T-helper 1 cell treated with Interleukin-12 subunit alpha and Interleukin-12 subunit beta and Interleukin-4 antibody, amounts not matched to agents 30 μg/mL and 1 μg/mL, for 36 hours (primary cell): Measurements from ENCODE around the gene POR.

Source experiments
- H3K27ac Mint-ChIP-seq: one replicate; pipeline ENCODE4 v1.8.0; 2021; ENCODE audit warnings: mild to moderate bottlenecking, mixed read lengths
- H3K27me3 Mint-ChIP-seq: one replicate; pipeline ENCODE4 v1.8.0; 2021; ENCODE audit warnings: low read depth, mixed read lengths
- H3K36me3 Mint-ChIP-seq: one replicate; pipeline ENCODE4 v1.8.0; 2021; ENCODE audit warnings: low read depth, mixed read lengths
- H3K4me1 Mint-ChIP-seq: one replicate; pipeline ENCODE4 v1.8.0; 2021; ENCODE audit warnings: low read depth, mixed read lengths
- H3K4me3 Mint-ChIP-seq: one replicate; pipeline ENCODE4 v1.8.0; 2021; ENCODE audit warnings: mild to moderate bottlenecking, moderate library complexity, mixed read lengths
- H3K9me3 Mint-ChIP-seq: one replicate; pipeline ENCODE4 v1.8.0; 2021; ENCODE audit warnings: mixed read lengths

The POR gene

GRCh38 chr7:75980430-75981202 lies 65.7 kb downstream of the POR start:
- Mint-ChIP-seq H3K27ac (no peak overlapping the region), H3K4me1 (no peaks in the 10 kb centered on the region), H3K36me3 (peaks cover 2% of the 10 kb centered on the region), H3K4me3 (no peak overlapping the region), H3K9me3 (no peaks in the 10 kb centered on the region), H3K27me3 (no peaks in the 10 kb centered on the region)

- peaks cover 2% of the 10 kb centered on the region for H3K36me3 Mint-ChIP-seq
- no peaks in the 10 kb centered on the region for H3K4me1 Mint-ChIP-seq
- no peaks in the 10 kb centered on the region for H3K9me3 Mint-ChIP-seq
- H3K27me3 Mint-ChIP-seq: no peaks in the 10 kb centered on the region
- no peak overlapping the region for H3K27ac Mint-ChIP-seq
- H3K4me3 Mint-ChIP-seq: no peak overlapping the region
Measured at GRCh38 chr7:75981203-75981452, 66.2 kb downstream of the POR start.

GRCh38 chr7:75981453-75982305 lies 66.7 kb downstream of the POR start:
- Mint-ChIP-seq H3K27me3 (no peaks in the 10 kb centered on the region), H3K4me1 (no peaks in the 10 kb centered on the region), H3K9me3 (no peaks in the 10 kb centered on the region), H3K36me3 (peaks cover 2% of the 10 kb centered on the region), H3K4me3 (no peak overlapping the region), H3K27ac (no peak overlapping the region)

- Mint-ChIP-seq H3K36me3 (peaks cover 2% of the 10 kb centered on the region), H3K4me3 (no peak overlapping the region), H3K9me3 (no peaks in the 10 kb centered on the region), H3K4me1 (no peaks in the 10 kb centered on the region), H3K27ac (no peak overlapping the region), H3K27me3 (no peaks in the 10 kb centered on the region)
Measured at GRCh38 chr7:75982306-75983064, 67.5 kb downstream of the POR start.

GRCh38 chr7:75983471-75984129 lies 68.6 kb downstream of the POR start:
- Mint-ChIP-seq H3K9me3 (no peaks in the 10 kb centered on the region), H3K4me1 (no peaks in the 10 kb centered on the region), H3K27me3 (no peaks in the 10 kb centered on the region)

DNA sequence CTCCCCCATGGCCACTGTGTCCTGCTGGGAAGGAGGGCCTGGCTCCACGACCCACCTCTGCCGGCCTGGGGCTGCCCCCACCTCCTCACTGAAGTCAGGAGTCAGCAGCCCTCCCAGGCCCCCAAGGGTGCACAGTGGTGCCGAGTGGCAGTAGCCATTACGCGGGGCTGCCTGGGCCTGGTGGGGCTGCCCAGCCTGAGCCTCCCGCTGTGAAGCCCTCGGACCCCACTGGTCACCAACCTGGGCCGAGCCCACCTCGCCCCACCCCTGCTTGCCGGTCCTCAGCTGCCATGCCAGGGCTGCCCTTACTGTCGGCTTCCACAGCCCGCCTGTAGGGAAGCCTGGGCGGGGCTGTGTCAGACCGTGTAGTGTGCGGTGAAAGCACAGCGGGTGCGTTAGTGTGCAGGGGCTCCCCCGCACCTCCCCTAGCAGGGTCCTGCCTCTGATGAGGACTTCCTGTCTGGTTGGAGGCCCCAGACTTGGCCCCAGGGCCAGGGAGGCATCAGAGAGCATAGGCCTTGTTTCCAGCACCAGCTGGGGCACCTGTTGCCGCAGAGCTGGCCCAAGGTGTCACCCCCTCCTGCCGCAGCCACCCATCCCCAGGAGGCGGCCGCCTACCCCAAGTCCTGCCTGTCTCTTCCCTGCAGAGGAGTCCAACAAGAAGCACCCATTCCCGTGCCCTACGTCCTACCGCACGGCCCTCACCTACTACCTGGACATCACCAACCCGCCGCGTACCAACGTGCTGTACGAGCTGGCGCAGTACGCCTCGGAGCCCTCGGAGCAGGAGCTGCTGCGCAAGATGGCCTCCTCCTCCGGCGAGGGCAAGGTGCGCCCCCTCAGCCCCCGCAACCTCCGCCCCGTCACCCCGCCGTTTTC lies 69.4 kb downstream of the POR start:
- H3K4me3 Mint-ChIP-seq: no peak overlapping the region
- H3K27me3 Mint-ChIP-seq: no peaks in the 10 kb centered on the region
- no peak overlapping the region for H3K27ac Mint-ChIP-seq
- no peaks in the 10 kb centered on the region for H3K9me3 Mint-ChIP-seq
- H3K4me1 Mint-ChIP-seq: no peaks in the 10 kb centered on the region
- peaks cover 2% of the 10 kb centered on the region for H3K36me3 Mint-ChIP-seq

More at GRCh38 chr7:75983471-75984129, 68.6 kb downstream of the POR start:
- H3K36me3 Mint-ChIP-seq: peaks cover 2% of the 10 kb centered on the region
- H3K4me3 Mint-ChIP-seq: no peak overlapping the region
- no peak overlapping the region for H3K27ac Mint-ChIP-seq

DNA sequence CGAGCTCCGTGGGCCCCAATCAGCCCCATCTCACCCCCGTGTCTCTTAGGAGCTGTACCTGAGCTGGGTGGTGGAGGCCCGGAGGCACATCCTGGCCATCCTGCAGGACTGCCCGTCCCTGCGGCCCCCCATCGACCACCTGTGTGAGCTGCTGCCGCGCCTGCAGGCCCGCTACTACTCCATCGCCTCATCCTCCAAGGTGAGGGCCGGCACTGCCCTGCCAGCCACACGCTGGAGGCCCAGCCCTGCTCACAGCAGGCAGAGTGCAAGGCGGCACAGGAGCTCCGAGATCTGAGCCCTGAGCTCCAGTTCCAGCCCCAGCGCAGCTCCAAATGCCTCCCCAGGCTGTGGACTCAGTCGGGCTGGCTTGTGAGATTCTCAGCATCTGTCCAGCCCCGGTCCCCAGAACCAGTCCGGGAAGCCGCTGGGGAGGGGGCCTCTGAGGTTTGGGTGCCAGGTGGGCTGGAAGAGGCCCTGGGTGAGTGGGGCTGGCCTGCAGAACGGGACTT lies 70.1 kb downstream of the POR start:
- no peak overlapping the region for H3K27ac Mint-ChIP-seq
- H3K27me3 Mint-ChIP-seq: no peaks in the 10 kb centered on the region
- no peaks in the 10 kb centered on the region for H3K9me3 Mint-ChIP-seq
- H3K36me3 Mint-ChIP-seq: peaks cover 6% of the 10 kb centered on the region
- H3K4me1 Mint-ChIP-seq: peaks cover 5% of the 10 kb centered on the region
- no peak overlapping the region for H3K4me3 Mint-ChIP-seq

DNA sequence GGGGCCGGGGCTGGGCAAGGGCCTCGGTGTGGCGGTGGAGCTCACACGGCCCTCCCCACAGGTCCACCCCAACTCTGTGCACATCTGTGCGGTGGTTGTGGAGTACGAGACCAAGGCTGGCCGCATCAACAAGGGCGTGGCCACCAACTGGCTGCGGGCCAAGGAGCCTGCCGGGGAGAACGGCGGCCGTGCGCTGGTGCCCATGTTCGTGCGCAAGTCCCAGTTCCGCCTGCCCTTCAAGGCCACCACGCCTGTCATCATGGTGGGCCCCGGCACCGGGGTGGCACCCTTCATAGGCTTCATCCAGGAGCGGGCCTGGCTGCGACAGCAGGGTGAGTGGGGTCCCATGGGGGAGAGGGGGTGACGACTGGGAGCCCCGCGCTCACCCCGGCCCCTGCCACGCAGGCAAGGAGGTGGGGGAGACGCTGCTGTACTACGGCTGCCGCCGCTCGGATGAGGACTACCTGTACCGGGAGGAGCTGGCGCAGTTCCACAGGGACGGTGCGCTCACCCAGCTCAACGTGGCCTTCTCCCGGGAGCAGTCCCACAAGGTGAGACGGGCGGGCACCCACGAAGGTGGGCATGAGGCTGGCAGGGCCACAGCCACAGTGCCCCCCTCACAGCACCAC lies 70.7 kb downstream of the POR start:
- H3K27me3 Mint-ChIP-seq: no peaks in the 10 kb centered on the region
- peaks cover 5% of the 10 kb centered on the region for H3K4me1 Mint-ChIP-seq
- H3K9me3 Mint-ChIP-seq: no peaks in the 10 kb centered on the region
- peaks cover 5% of the 10 kb centered on the region for H3K36me3 Mint-ChIP-seq
- H3K27ac Mint-ChIP-seq: no peak overlapping the region
- no peak overlapping the region for H3K4me3 Mint-ChIP-seq

GRCh38 chr7:75986147-75986781 lies 71.3 kb downstream of the POR start:
- Mint-ChIP-seq H3K4me1 (peaks cover 9% of the 10 kb centered on the region), H3K4me3 (no peak overlapping the region), H3K27ac (no peak overlapping the region), H3K36me3 (peaks cover 5% of the 10 kb centered on the region), H3K9me3 (no peaks in the 10 kb centered on the region), H3K27me3 (no peaks in the 10 kb centered on the region)

GRCh38 chr7:75987026-75987804 lies 72.3 kb downstream of the POR start:
- peaks cover 9% of the 10 kb centered on the region for H3K4me1 Mint-ChIP-seq
- no peaks in the 10 kb centered on the region for H3K9me3 Mint-ChIP-seq
- H3K36me3 Mint-ChIP-seq: peaks cover 5% of the 10 kb centered on the region
- no peaks in the 10 kb centered on the region for H3K27me3 Mint-ChIP-seq
- no peak overlapping the region for H3K4me3 Mint-ChIP-seq
- no peak overlapping the region for H3K27ac Mint-ChIP-seq

DNA sequence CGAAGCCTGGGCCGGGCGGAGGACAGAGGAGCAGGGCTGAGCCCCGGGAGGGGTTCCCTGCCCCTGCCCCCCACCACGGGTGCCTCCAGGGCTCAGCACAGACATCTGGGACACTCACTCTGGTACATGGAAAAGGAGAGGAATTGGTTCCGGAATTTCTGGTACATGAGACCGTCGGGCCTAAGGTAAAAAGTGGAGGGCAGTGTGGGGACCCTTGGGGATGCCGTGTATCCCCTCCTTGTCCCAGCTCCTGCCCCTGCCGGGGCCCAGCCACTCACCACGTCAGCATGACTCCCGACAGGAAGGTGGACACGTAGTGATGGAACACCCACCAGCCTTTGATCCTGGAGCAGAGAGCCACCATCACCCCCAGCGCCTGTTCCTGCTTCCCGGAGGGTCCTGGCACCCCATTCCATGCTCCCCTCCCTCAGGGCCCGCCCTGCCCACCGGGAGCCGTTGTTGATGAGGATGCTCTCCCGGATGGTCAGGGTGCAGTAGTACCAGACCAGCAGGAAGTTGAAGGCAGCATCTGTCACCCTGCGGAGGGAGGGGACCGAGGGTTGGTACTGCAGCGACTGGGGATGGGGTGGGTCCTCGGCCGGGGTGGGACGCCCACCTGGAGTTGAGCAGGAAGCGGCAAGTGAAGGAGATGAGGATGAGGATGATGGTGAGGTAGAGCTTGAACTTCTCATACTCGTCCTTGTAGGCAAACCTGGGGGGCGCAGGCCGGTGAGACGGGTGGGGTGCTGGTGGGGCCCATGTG lies 73.0 kb downstream of the POR start:
- Mint-ChIP-seq H3K9me3 (no peaks in the 10 kb centered on the region), H3K27ac (no peak overlapping the region), H3K27me3 (no peaks in the 10 kb centered on the region), H3K4me3 (no peak overlapping the region), H3K4me1 (peaks cover 9% of the 10 kb centered on the region), H3K36me3 (peaks cover 5% of the 10 kb centered on the region)
